H1 (cell line): ENCODE data around the gene HACD2.

Source experiments
- ATF2 ChIP-seq: IDR thresholded peaks from 2 replicates; pipeline ENCODE4 v1.6.1; 2012; ENCODE audit warnings: low read length, inconsistent platforms
- CTCF ChIP-seq, 3 experiments: IDR thresholded peaks; 1 replicate in 2 of 3; 2 replicates in 1 of 3; pipeline versions ENCODE4 v1.5.1 to v1.6.1; 2011; ENCODE audit warnings: low read length in 3 of 3, mild to moderate bottlenecking in 3 of 3, inconsistent platforms in 2 of 3, low read depth in 1 of 3, moderate library complexity in 1 of 3; ENCODE audit not compliant: insufficient read depth in 1 of 3; ENCODE audit errors: control extremely low read depth in 1 of 3
- EP300 ChIP-seq, 2 experiments: IDR thresholded peaks; 1 replicate in 1 of 2; 2 replicates in 1 of 2; pipeline ENCODE4 v1.6.1; 2011 to 2012; ENCODE audit warnings: low read depth in 2 of 2, low read length in 2 of 2, mild to moderate bottlenecking in 2 of 2, borderline replicate concordance in 1 of 2, inconsistent platforms in 1 of 2, moderate library complexity in 1 of 2
- MAX ChIP-seq: IDR thresholded peaks from 2 replicates; pipeline ENCODE4 v1.6.1; 2012; ENCODE audit warnings: inconsistent platforms
- POLR2A ChIP-seq, 2 experiments: IDR thresholded peaks; 1 replicate in 1 of 2; 2 replicates in 1 of 2; pipeline ENCODE4 v1.6.1; 2011; ENCODE audit warnings: low read depth in 2 of 2, low read length in 2 of 2, mild to moderate bottlenecking in 2 of 2; ENCODE audit errors: control extremely low read depth in 1 of 2
- RXRA ChIP-seq: IDR thresholded peaks from 2 replicates; pipeline ENCODE4 v1.6.1; 2011; ENCODE audit warnings: low read depth, mild to moderate bottlenecking, low read length, moderate library complexity; ENCODE audit not compliant: insufficient read depth
- SIX5 ChIP-seq: IDR thresholded peaks from 2 replicates; pipeline ENCODE4 v1.6.1; 2011; ENCODE audit warnings: mild to moderate bottlenecking, low read depth, low read length
- TCF12 ChIP-seq: IDR thresholded peaks from 2 replicates; pipeline ENCODE4 v1.6.1; 2011; ENCODE audit warnings: low read depth, mild to moderate bottlenecking, low read length
- TEAD4 ChIP-seq: IDR thresholded peaks from 2 replicates; pipeline ENCODE4 v1.6.1; 2012; ENCODE audit warnings: low read depth, low read length, inconsistent platforms, mixed read lengths

DNA sequence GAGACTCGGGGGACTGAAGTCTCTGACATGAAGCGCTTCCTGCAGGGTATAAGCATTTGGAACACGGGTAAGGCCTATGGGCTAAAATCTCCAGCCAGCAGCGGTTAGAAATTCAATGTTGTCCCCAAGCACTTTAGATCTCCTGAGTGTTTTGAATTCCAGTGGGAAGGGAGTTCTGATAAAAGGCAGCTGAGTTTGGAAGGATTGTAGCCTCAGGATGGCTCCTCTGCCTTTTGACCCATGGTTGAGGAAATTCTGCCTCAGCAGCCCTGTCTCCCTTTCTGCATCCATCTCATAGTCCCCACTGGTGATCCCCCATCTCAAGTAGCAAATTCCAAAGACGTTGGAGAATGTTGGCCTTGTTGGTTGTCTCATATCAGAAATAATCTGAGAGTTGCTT is 24.2 kb upstream of the HACD2 start:
- no peak for TF ChIP-seq TCF12
- TF ChIP-seq POLR2A (IDR thresholded peaks at IDR 0.05; ENCODE audit: control extremely low read depth in 1 of 2, low read depth in 2 of 2, low read length in 2 of 2): no peak
- TF ChIP-seq SIX5: no peak
- TF ChIP-seq ATF2: no peak
- TF ChIP-seq CTCF (IDR thresholded peaks at IDR 0.05; ENCODE audit: control extremely low read depth in 1 of 3, insufficient read depth in 1 of 3, low read depth in 1 of 3, low read length in 3 of 3): no peak
- TF ChIP-seq RXRA: no peak
- TF ChIP-seq EP300 (IDR thresholded peaks at IDR 0.05; ENCODE audit: borderline replicate concordance in 1 of 2, low read depth in 2 of 2, low read length in 2 of 2): no peak
- TF ChIP-seq TEAD4: no peak
- TF ChIP-seq MAX: no peak
